A549 (cell line): ENCODE results near the gene RRAS. TPM values are rescaled to one million over a fixed set of nuclear protein-coding genes. Genes with fewer than 3 reads are reported as not detected.

Source experiments
- ATAC-seq, 2 experiments: fragments of 200-7000 bp in 1 of 2; fragments of >200 bp in 1 of 2; cut with Nextera tagmentation in 1 of 2; cut with Tn5 transposase in 1 of 2; 3 replicates each; pipeline versions ENCODE4 v1.8.0 to v1.9.1; 2018 to 2020; ENCODE audit warnings: mild to moderate bottlenecking in 1 of 2, moderate library complexity in 1 of 2
- CTCF ChIA-PET: fragments of 300-600 bp; sonication (Branson Sonifier 250); formaldehyde crosslinking; extraction: SDS; loops from one replicate; lab custom pipeline; 2021; ENCODE audit warnings: antibody characterized with exemption, inconsistent platforms; lab: Yijun Ruan, JAX
- POLR2A ChIA-PET: fragments of 350-600 bp; formaldehyde crosslinking; extraction: SDS; loops from one replicate; lab custom pipeline; 2021; ENCODE audit warnings: antibody characterized with exemption, inconsistent platforms; lab: Yijun Ruan, JAX
- DNase-seq, 2 experiments: peaks; one replicate each; pipeline versions ENCODE4 v3.0.0 to v3.0.0-alpha.2; 2011 to 2016; ENCODE audit warnings: low read depth in 1 of 2, low spot score in 1 of 2
- FAIRE-seq: peaks from 2 replicates; lab custom pipeline; 2011; peaks lifted over from hg19 to GRCh38; lab: Jason Lieb, UNC
- H3K27ac ChIP-seq, 2 experiments: fragments of >200 bp; sonication (Bioruptor Twin); formaldehyde crosslinking; 3 replicates each; pipeline ENCODE4 v1.5.1; 2016 to 2017
- H3K4me1 ChIP-seq: fragments of >200 bp; sonication (Bioruptor Twin); formaldehyde crosslinking; 3 replicates; pipeline ENCODE4 v1.6.1; 2016
- H3K4me2 ChIP-seq: fragments of >200 bp; sonication (Bioruptor Twin); formaldehyde crosslinking; 3 replicates; pipeline ENCODE4 v1.6.1; 2016
- H3K4me3 ChIP-seq: fragments of >200 bp; sonication (Bioruptor Twin); formaldehyde crosslinking; 3 replicates; pipeline ENCODE4 v1.5.1; 2016
- H3K9me3 ChIP-seq: fragments of >200 bp; sonication (Bioruptor Twin); formaldehyde crosslinking; 3 replicates; pipeline ENCODE4 v1.6.1; 2016
- BHLHE40 ChIP-seq: IDR thresholded peaks from 2 replicates; pipeline ENCODE4 v1.6.1; 2012; ENCODE audit warnings: low read depth, low read length, inconsistent platforms
- CBX8 ChIP-seq: fragments of 200-600 bp; sonication (generic); IDR thresholded peaks from 2 replicates; pipeline ENCODE4 v1.6.1; 2016
- CEBPB ChIP-seq, 2 experiments: fragments of >200 bp in 1 of 2; sonication (Bioruptor Twin) in 1 of 2; formaldehyde crosslinking in 1 of 2; IDR thresholded peaks; 2 replicates each; pipeline ENCODE4 v1.6.1; 2012 to 2016
- CHD2 ChIP-seq: fragments of 150-350 bp; IDR thresholded peaks from 2 replicates; pipeline ENCODE4 v1.6.1; 2014; ENCODE audit warnings: low read length; ENCODE audit not compliant: partially characterized antibody
- EHMT2 ChIP-seq: fragments of 200-600 bp; sonication (generic); IDR thresholded peaks from 2 replicates; pipeline ENCODE4 v1.6.1; 2016; ENCODE audit warnings: antibody characterized with exemption, low read depth, mild to moderate bottlenecking, moderate library complexity
- ELK1 ChIP-seq: fragments of 150-350 bp; IDR thresholded peaks from 2 replicates; pipeline ENCODE4 v1.6.1; 2014; ENCODE audit warnings: low read depth, mild to moderate bottlenecking, low read length
- FOSB ChIP-seq: fragments of 250-450 bp; sonication (Bioruptor Pico); IDR thresholded peaks from 2 replicates; pipeline ENCODE4 v1.5.0; 2020; ENCODE audit warnings: mild to moderate bottlenecking, moderate library complexity
- FOSL2 ChIP-seq, 2 experiments: fragments of 450-650 bp in 1 of 2; fragments of >200 bp in 1 of 2; sonication (Bioruptor Twin) in 1 of 2; formaldehyde crosslinking; IDR thresholded peaks; 2 replicates each; pipeline versions ENCODE4 v1.5.0 to v1.6.1; 2016 to 2020; ENCODE audit warnings: mild to moderate bottlenecking in 1 of 2, moderate library complexity in 1 of 2
- GATA3 ChIP-seq: IDR thresholded peaks from 2 replicates; pipeline ENCODE4 v1.6.1; 2012; ENCODE audit warnings: borderline replicate concordance
- HDAC2 ChIP-seq: fragments of 200-600 bp; sonication (generic); IDR thresholded peaks from 2 replicates; pipeline ENCODE4 v1.6.1; 2016
- HOXA7 ChIP-seq: fragments of 250-450 bp; sonication (Bioruptor Pico); IDR thresholded peaks from 2 replicates; pipeline ENCODE4 v1.5.0; 2020; ENCODE audit warnings: mild to moderate bottlenecking, moderate library complexity
- HOXB13 ChIP-seq: fragments of 250-450 bp; sonication (Bioruptor Pico); IDR thresholded peaks from 2 replicates; pipeline ENCODE4 v1.5.0; 2020; ENCODE audit warnings: low read depth, mild to moderate bottlenecking, moderate library complexity
- MAZ ChIP-seq: fragments of 150-350 bp; IDR thresholded peaks from 2 replicates; pipeline ENCODE4 v1.6.1; 2014; ENCODE audit warnings: antibody characterized with exemption, low read depth, low read length, borderline replicate concordance
- NR3C1 ChIP-seq: fragments of >200 bp; sonication (Bioruptor Twin); formaldehyde crosslinking; IDR thresholded peaks from 3 replicates; pipeline ENCODE4 v1.6.1; 2017
- PHF8 ChIP-seq: fragments of 200-600 bp; sonication (generic); IDR thresholded peaks from 2 replicates; pipeline ENCODE4 v1.6.1; 2016; ENCODE audit warnings: low read depth, mild to moderate bottlenecking, antibody characterized with exemption, moderate library complexity, borderline replicate concordance
- REST ChIP-seq: fragments of 200-600 bp; sonication (generic); IDR thresholded peaks from 2 replicates; pipeline ENCODE4 v1.6.1; 2016; ENCODE audit warnings: antibody characterized with exemption, mild to moderate bottlenecking, moderate library complexity
- SREBF2 ChIP-seq: fragments of 450-650 bp; IDR thresholded peaks from 2 replicates; pipeline ENCODE4 v1.6.1; 2014; ENCODE audit warnings: mild to moderate bottlenecking, moderate library complexity
- ZNF302 ChIP-seq: fragments of 250-450 bp; sonication (Bioruptor Pico); IDR thresholded peaks from 2 replicates; pipeline ENCODE4 v1.9.0; 2021; ENCODE audit warnings: inconsistent platforms, mild to moderate bottlenecking, moderate library complexity
- WGBS: methylation state at CpG from one replicate; pipeline ENCODE4 v1.1.6; 2017; ENCODE audit errors: missing lambda C conversion rate; 5-methylcytosine and 5-hydroxymethylcytosine counted together
- polyA plus RNA-seq, 4 experiments: library from polyadenylated mRNA; depleted of rRNA in 3 of 4; stranded (reverse); fragments of >200 nt; fragmentation: RNase III in 1 of 4; extraction: RNeasy Plus Mini Kit Qiagen cat#74134 plus additional on column Dnase treatment in 1 of 4; gene quantifications; 2 replicates in 3 of 4; 3 replicates in 1 of 4; pipeline ENCODE4 v1.2.3, GENCODE V29; 2011 to 2017
- TF ChIP-seq, protein P1 (sequence below): fragments of >200 bp; sonication (Bioruptor Twin); formaldehyde crosslinking; IDR thresholded peaks from 2 replicates; pipeline ENCODE4 v1.6.1; 2016
- TF ChIP-seq, protein P2 (sequence below): fragments of 250-450 bp; sonication (Bioruptor Pico); IDR thresholded peaks from 2 replicates; pipeline ENCODE4 v1.5.0; 2021; ENCODE audit warnings: mild to moderate bottlenecking, moderate library complexity, borderline replicate concordance

The RRAS gene
- polyA plus RNA-seq, 2 of the 4 experiments (the other 2 are of a cell fraction) = 47.6 to 49.2 TPM

DNA sequence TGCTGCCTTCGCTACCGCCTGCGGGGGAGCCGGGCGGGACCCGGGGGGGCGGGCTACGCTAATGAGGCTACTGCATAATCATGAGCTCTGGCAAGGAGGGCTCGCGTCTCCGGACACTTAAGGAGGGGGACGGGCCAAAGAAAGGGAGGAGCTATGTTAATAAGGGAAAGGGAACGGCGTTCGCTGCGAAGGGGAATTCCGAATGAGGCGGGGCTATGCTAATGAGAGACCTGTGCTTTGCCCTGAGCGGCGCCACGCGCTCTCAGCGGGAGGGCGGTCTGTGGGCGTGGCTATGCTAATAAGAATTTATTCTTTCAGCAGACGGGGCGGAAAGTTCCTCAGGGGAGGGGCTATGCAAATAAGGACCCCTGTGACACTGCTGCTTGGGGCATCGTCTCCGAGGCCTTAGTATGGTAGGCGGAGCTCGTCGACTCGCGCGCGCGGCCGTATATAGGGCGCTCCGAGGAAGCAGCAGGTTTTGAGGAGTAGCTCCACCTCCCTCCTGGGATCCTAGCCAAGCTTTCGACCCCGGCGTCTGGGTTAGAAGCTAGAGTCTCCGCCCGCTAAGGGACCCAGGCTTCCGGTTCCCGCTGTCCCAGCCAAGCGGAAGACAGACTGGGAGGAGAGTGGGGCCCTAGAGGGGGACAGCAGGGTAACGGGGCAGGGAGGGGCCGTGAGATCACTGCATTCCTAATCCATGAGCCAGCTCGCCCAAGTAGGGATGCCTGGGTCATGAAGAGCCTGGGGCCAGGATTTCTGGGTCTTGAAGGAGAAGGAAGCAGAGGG is at the start of gene RRAS (continued):
- no peak for TF ChIP-seq SREBF2
- TF ChIP-seq REST = no peak
- TF ChIP-seq BHLHE40 = no peak
- TF ChIP-seq EHMT2 = no peak
- no peak for TF ChIP-seq PHF8
- TF ChIP-seq MAZ = peak; percentile 71
- TF ChIP-seq HOXA7 = no peak
- TF ChIP-seq, all 56 proteins: peak for 12

DNA sequence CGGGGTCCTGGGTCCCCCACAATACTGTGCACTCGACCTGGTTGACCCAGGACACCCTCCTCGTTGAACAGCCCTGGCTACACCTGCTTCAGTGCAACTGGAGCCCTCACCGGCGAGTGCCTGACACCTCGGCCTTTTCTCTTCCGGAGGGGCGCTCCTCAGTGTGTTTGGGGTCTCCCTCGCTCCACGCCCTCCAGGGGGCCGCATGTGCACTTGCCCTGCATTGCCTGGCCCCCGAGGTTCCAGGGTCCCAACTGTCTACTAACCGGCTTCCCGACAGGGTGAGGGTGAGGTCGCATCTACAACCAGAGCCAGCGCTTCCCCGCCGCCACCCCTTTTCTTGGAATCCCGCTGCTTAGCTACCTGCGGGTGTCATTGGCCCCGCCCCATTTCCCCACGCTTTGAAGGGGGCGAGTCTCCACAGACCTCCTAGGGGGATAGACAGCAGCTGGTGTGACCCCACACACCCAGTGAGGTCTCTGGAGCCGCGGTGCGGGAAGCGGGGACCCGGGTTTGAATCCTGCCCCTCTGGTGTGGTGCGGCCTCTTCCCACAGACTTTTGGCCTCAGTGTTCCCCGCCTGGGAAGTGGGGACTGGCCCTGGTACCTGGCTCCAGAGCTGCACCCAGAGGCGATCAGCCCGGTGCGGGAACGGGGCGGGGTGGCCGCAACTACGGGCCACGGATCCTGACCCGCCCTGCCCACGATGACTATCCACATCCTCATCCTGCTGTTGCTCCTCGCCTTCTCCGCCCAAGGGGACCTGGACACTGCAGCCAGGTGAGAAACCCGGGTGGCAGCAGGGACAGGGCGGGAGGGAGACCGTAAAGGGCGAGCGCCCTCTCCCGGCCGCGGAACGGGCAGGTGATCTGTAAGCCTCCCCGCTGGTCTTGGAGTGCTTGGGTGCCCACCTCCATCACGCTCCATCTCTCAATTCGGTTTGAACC is 49.5 kb upstream of the RRAS start, which contains the start of gene ADM5:
Gene ADM5, plus strand, starts transcription at position 462 of the 946 bp plus-strand sequence. Its CDS starts 244 bp downstream, at position 706.
- Histone ChIP-seq H3K9me3 (no peaks in the 10 kb centered on the region), H3K4me2 (no peak within 1 kb of the TSS), H3K4me3 (no peak within 1 kb of the TSS), H3K4me1 (peaks cover 9% of the 10 kb centered on the region; the same call in 1 of the 3 replicates), H3K27ac (no peak within 1 kb of the TSS)
- peak; percentile 0 to 1; a peak in 3 of 6 replicates for ATAC-seq
- no peak for FAIRE-seq
- ChIA-PET POLR2A (interaction anchor here (0.8 kb wide), 1 partner anchor 13 kb away, joined by 3 read pairs; no protein-coding TSS in a partner anchor), CTCF (interaction anchor here (0.6 to 2.1 kb wide), 6 partner anchors 9 to 17 kb away, joined by 3 to 11 read pairs (median 4); no protein-coding TSS in a partner anchor)
- TF ChIP-seq ELK1 (no peak), CHD2 (no peak), CBX8 (no peak), EHMT2 (no peak), CEBPB (IDR thresholded peaks at IDR 0.05) (no peak), HDAC2 (no peak), GATA3 (no peak), HOXB13 (CRISPR knock-in tag) (no peak), HOXA7 (no peak), NR3C1 (no peak), FOSB (CRISPR knock-in tag) (no peak), FOSL2 (IDR thresholded peaks at IDR 0.05) (no peak), FOSL2 (CRISPR knock-in tag; IDR thresholded peaks at IDR 0.05) (no peak), ZNF302 (CRISPR knock-in tag) (no peak)
- TF ChIP-seq, protein P1, sequence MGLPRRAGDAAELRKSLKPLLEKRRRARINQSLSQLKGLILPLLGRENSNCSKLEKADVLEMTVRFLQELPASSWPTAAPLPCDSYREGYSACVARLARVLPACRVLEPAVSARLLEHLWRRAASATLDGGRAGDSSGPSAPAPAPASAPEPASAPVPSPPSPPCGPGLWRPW = no peak
- TF ChIP-seq, protein P2, sequence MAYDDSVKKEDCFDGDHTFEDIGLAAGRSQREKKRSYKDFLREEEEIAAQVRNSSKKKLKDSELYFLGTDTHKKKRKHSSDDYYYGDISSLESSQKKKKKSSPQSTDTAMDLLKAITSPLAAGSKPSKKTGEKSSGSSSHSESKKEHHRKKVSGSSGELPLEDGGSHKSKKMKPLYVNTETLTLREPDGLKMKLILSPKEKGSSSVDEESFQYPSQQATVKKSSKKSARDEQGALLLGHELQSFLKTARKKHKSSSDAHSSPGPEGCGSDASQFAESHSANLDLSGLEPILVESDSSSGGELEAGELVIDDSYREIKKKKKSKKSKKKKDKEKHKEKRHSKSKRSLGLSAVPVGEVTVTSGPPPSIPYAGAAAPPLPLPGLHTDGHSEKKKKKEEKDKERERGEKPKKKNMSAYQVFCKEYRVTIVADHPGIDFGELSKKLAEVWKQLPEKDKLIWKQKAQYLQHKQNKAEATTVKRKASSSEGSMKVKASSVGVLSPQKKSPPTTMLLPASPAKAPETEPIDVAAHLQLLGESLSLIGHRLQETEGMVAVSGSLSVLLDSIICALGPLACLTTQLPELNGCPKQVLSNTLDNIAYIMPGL (CRISPR knock-in tag) = no peak
- 92% methylated on average over 47 of the region's 54 CpGs for WGBS
- no peak for DNase-seq
